Mesothelial cell of epicardium (in vitro differentiated cells): Measurements from ENCODE around the gene TBCEL. TPM values are rescaled to one million over a fixed set of nuclear protein-coding genes. Genes with fewer than 3 reads are reported as not detected.

Experiments
- DNase-seq, 2 experiments: peaks; one replicate each; pipeline ENCODE4 v3.0.0; 2021; ENCODE audit warnings: low spot score in 2 of 2; ENCODE audit not compliant: unreplicated experiment in 2 of 2
- H3K27ac Mint-ChIP-seq: 2 replicates; pipeline ENCODE4 v1.8.0; 2021; ENCODE audit warnings: mixed read lengths
- H3K27me3 Mint-ChIP-seq: 2 replicates; pipeline ENCODE4 v1.8.0; 2021; ENCODE audit warnings: low read depth, mixed read lengths
- H3K36me3 Mint-ChIP-seq: 2 replicates; pipeline ENCODE4 v1.8.0; 2021; ENCODE audit warnings: mixed read lengths
- H3K4me1 Mint-ChIP-seq: 2 replicates; pipeline ENCODE4 v1.8.0; 2021; ENCODE audit warnings: mixed read lengths
- H3K4me3 Mint-ChIP-seq: 2 replicates; pipeline ENCODE4 v1.8.0; 2021; ENCODE audit warnings: mild to moderate bottlenecking, moderate library complexity, mixed read lengths
- H3K9me3 Mint-ChIP-seq: 2 replicates; pipeline ENCODE4 v1.8.0; 2021; ENCODE audit warnings: mixed read lengths
- total RNA-seq: library from RNA; stranded (reverse); gene quantifications from 3 replicates; pipeline ENCODE4 v1.2.1, GENCODE V29; 2021
- TF ChIP-seq, protein P1 (sequence below): fragments of 200-600 bp; sonication (generic); IDR thresholded peaks from one replicate; pipeline ENCODE4 v1.5.0; 2021; ENCODE audit warnings: antibody characterized with exemption; ENCODE audit not compliant: unreplicated experiment

The TBCEL gene
- total RNA-seq, 1 donor from 2014 or later: 32.3 TPM

DNA sequence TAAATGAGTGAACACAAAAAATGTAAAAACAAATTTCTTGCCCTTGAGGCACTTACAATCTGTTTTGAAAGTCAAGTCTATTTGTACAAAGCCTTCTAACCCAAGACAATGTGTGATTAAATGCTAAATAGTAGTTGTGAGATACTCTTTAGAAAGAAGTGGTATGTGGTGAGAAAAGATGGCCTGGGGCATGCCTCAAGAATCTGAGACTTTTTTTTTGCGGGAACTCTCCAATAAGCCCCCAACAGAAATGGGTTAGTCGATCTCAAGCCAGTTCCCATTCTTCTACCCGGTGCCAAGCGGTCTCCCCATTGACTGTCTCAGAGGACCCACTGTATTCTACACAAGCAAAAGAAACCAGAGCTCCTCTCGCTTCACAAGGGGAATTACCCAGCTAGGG lies 26.9 kb upstream of the TBCEL start:
- H3K27ac Mint-ChIP-seq: no peak overlapping the region
- peaks cover 12% of the 10 kb centered on the region for H3K4me1 Mint-ChIP-seq
- TF ChIP-seq, protein P1, sequence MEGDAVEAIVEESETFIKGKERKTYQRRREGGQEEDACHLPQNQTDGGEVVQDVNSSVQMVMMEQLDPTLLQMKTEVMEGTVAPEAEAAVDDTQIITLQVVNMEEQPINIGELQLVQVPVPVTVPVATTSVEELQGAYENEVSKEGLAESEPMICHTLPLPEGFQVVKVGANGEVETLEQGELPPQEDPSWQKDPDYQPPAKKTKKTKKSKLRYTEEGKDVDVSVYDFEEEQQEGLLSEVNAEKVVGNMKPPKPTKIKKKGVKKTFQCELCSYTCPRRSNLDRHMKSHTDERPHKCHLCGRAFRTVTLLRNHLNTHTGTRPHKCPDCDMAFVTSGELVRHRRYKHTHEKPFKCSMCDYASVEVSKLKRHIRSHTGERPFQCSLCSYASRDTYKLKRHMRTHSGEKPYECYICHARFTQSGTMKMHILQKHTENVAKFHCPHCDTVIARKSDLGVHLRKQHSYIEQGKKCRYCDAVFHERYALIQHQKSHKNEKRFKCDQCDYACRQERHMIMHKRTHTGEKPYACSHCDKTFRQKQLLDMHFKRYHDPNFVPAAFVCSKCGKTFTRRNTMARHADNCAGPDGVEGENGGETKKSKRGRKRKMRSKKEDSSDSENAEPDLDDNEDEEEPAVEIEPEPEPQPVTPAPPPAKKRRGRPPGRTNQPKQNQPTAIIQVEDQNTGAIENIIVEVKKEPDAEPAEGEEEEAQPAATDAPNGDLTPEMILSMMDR: no peak
- H3K4me3 Mint-ChIP-seq: no peak overlapping the region
- H3K27me3 Mint-ChIP-seq: no peaks in the 10 kb centered on the region
- no peaks in the 10 kb centered on the region for H3K36me3 Mint-ChIP-seq
- H3K9me3 Mint-ChIP-seq: no peaks in the 10 kb centered on the region
- DNase-seq: no peak

GRCh38 chr11:120998581-120998980 lies 25.3 kb upstream of the TBCEL start:
- Mint-ChIP-seq H3K36me3 (no peaks in the 10 kb centered on the region), H3K4me3 (no peak overlapping the region), H3K27me3 (no peaks in the 10 kb centered on the region), H3K4me1 (peaks cover 12% of the 10 kb centered on the region), H3K27ac (no peak overlapping the region), H3K9me3 (no peaks in the 10 kb centered on the region)
- TF ChIP-seq, protein P1: no peak
- no peak for DNase-seq

DNA sequence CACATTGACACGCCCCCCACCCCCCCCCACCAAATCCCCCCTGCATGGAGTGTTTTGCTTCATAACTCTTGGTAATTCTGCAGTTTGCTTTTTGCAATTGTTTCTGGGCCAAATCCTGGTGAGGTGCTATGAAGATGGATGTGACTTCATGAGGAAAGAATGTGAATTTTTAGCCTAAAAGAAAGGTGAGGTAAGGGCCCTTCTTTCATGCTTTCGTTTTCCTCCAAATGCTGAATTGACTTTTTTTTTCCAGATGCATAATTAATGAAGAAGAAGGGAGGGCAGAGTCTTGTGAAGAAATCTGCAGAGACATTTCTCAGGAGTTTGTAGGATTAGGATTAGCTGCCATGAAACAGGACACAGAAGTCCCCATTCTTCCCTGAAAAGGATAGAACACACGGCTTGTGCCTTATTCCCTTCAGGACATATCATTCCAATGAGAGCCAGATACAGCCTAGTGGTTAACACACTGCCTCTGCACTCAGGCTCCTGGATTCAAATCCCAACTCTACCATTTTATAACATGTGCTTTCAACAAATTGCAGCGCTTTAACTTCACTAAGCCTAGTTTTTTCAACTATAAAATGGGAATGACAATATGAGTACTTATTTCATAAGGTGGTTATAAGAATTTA lies 19.6 kb upstream of the TBCEL start:
- no peak for DNase-seq
- Mint-ChIP-seq H3K27me3 (peaks cover 12% of the 10 kb centered on the region), H3K4me3 (no peak overlapping the region), H3K36me3 (no peaks in the 10 kb centered on the region), H3K9me3 (no peaks in the 10 kb centered on the region), H3K4me1 (peaks cover 4% of the 10 kb centered on the region), H3K27ac (no peak overlapping the region)
- TF ChIP-seq, protein P1: no peak

- no peak for DNase-seq
- H3K36me3 Mint-ChIP-seq: no peaks in the 10 kb centered on the region
- H3K4me3 Mint-ChIP-seq: no peak overlapping the region
- H3K27me3 Mint-ChIP-seq: peaks cover 19% of the 10 kb centered on the region
- H3K4me1 Mint-ChIP-seq: peaks cover 4% of the 10 kb centered on the region
- H3K27ac Mint-ChIP-seq: no peak overlapping the region
- peaks cover 4% of the 10 kb centered on the region for H3K9me3 Mint-ChIP-seq
- TF ChIP-seq, protein P1: no peak
Measured at GRCh38 chr11:121006922-121007321, 17.0 kb upstream of the TBCEL start.

DNA sequence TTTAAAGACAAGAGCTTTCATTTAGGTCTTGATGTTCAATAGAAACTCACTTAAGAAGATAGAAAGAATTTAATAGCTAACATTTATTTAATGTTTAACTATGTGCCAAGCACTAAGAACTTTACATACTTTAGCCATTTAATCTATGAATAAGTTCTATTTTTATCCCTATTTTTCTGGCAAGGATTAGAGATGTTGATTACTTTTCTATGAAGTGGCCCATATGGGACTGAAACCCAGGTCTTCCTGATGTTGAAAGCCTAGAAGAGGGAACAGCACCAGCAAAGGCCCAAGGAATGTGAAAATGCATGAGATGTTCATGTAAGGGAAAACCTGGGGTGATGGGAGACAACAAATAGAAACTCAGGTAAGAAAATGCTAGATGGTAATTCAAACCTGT lies 15.4 kb upstream of the TBCEL start:
- H3K27me3 Mint-ChIP-seq: peaks cover 20% of the 10 kb centered on the region

More for the DNA sequence above, 15.4 kb upstream of the TBCEL start:
- Mint-ChIP-seq H3K27ac (no peak overlapping the region), H3K4me3 (no peak overlapping the region), H3K4me1 (peaks cover 4% of the 10 kb centered on the region), H3K9me3 (peaks cover 5% of the 10 kb centered on the region), H3K36me3 (no peaks in the 10 kb centered on the region)
- TF ChIP-seq, protein P1: no peak
- DNase-seq: no peak
